Adrenal gland (tissue), 12 donors: Measurements from ENCODE around the gene PSMB4. TPM values are rescaled to one million over a fixed set of nuclear protein-coding genes. Genes with fewer than 3 reads are reported as not detected.

Source experiments
- DNase-seq, 7 donors: peaks; one replicate each; pipeline ENCODE4 v3.0.0-alpha.2; 2019 to 2020
- H3K27ac ChIP-seq, 5 donors: fragments of 200-600 bp; sonication (generic) in 4 of 5; 1 replicate in 3 of 5; 2 replicates in 2 of 5; pipeline versions ENCODE4 v1.5.1 to v1.8.0; 2016 to 2020; ENCODE audit warnings: mild to moderate bottlenecking in 1 of 5
- H3K27me3 ChIP-seq: fragments of 200-600 bp; 2 replicates; pipeline ENCODE4 v1.8.0; 2021
- H3K36me3 ChIP-seq, 2 donors: fragments of 200-600 bp; replicated peaks in 1 of 2; 1 replicate in 1 of 2; 2 replicates in 1 of 2; pipeline versions ENCODE4 v1.5.1 to v1.8.0; 2018 to 2022
- H3K4me1 ChIP-seq, 2 donors: fragments of 200-600 bp; replicated peaks in 1 of 2; 1 replicate in 1 of 2; 2 replicates in 1 of 2; pipeline versions ENCODE4 v1.5.1 to v1.8.0; 2018 to 2021
- H3K4me3 ChIP-seq, 4 donors: fragments of 200-600 bp; sonication (generic) in 3 of 4; one replicate each; pipeline ENCODE4 v1.5.1; 2016 to 2018
- H3K9me3 ChIP-seq, 3 donors: fragments of 200-600 bp; sonication (generic) in 1 of 3; replicated peaks in 1 of 3; 1 replicate in 2 of 3; 2 replicates in 1 of 3; pipeline versions ENCODE4 v1.5.1 to v1.8.0; 2016 to 2021
- CTCF ChIP-seq, 6 experiments: fragments of 450-650 bp in 4 of 6; fragments of 200-600 bp in 2 of 6; sonication (generic) in 1 of 6; IDR thresholded peaks; 1 replicate in 5 of 6; 2 replicates in 1 of 6; pipeline versions ENCODE4 v1.5.1 to v1.8.0; 2016 to 2021; ENCODE audit warnings: antibody characterized with exemption in 6 of 6, mild to moderate bottlenecking in 2 of 6, moderate library complexity in 1 of 6
- POLR2A ChIP-seq, 2 donors: fragments of 450-650 bp; IDR thresholded peaks; one replicate each; pipeline ENCODE4 v1.6.1; 2017; ENCODE audit warnings: antibody characterized with exemption in 2 of 2, mild to moderate bottlenecking in 2 of 2, moderate library complexity in 1 of 2
- WGBS, 4 donors: extraction: QIAGEN DNeasy Blood & Tissue Kit in 2 of 4; methylation state at CpG; one replicate each; pipeline versions ENCODE4 v1.1.5 to v1.1.7; 2013 to 2017; 5-methylcytosine and 5-hydroxymethylcytosine counted together
- intact Hi-C, 2 donors: fragments of 100-400 bp; cut with DNase I; formaldehyde crosslinking; loops; one replicate each; pipeline versions ENCODE4 v1.14.1 to v1.15.0; 2022 to 2023
- polyA plus RNA-seq, 3 donors: library from polyadenylated mRNA; stranded (reverse); fragments of 200-250 nt in 2 of 3; fragments of 350-450 nt in 1 of 3; fragmentation: Illumina TruSeq in 1 of 3; extraction: RNeasy Lipid Tissue Mini Kit (QIAGEN cat#74804) in 1 of 3; gene quantifications; one replicate each; pipeline ENCODE4 v1.2.3, GENCODE V29; 2013 to 2014
- total RNA-seq, 9 donors: library from RNA; depleted of rRNA in 4 of 9; stranded (reverse); fragments of >200 nt in 4 of 9; fragments of 120-200 nt in 1 of 9; fragmentation: NEBNext Ultra II Directional in 1 of 9; extraction: Animal tissue kit (Norgen Biotek cat#: 25700) in 1 of 9; gene quantifications; one replicate each; pipeline versions ENCODE4 v1.1.0 to v1.2.4, GENCODE V29; 2013 to 2023
- donor health status: healthy with polysubstance abuse.
- donor health status: Bipolar disorder and iron deficiency.
- donor health status: DM: yes; HTN: yes; CAD: no.
- donor health status: DM: no; HTN: no; CAD: no.
- donor health status: DM: no; HTN: no; CAD: no.
- donor health status: DM: yes; HTN: yes; CAD: no.

Gene PSMB4
- total and polyA plus RNA-seq, 12 donors: 204 to 634 (median 347) TPM

DNA sequence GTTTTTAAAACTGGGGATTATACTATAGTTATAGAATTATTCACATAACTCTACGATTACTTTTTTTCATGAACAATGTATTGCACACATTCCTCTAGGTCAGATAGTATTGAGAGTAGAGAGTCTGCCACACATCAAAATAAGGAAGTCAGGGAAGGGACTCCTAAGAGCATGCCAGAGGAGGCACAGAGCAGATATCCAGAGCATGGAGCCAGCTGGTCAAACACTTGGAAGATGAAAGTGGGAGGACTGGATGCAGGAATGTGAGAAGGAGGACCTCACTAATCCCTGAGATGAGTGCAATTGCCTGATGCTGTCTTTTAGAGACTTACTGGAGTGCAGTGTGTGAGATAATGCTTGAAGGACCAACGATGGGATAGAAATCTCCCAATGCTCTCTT is 42.7 kb upstream of the PSMB4 start:
- H3K9me3 ChIP-seq: no peaks in the 10 kb centered on the region
- no peak for TF ChIP-seq POLR2A (IDR thresholded peaks at IDR 0.05)
- TF ChIP-seq CTCF (IDR thresholded peaks at IDR 0.05): no peak
- DNase-seq: no peak
- 53 to 79% (median 61%) methylated on average over 2 of the region's 2 CpGs for WGBS, 4 donors
- H3K4me3 ChIP-seq: no peak overlapping the region
- H3K36me3 ChIP-seq: no peaks in the 10 kb centered on the region
- H3K27me3 ChIP-seq: no peaks in the 10 kb centered on the region
- intact Hi-C loops: no loop called here
- no peak overlapping the region for H3K27ac ChIP-seq
- H3K4me1 ChIP-seq: no peaks in the 10 kb centered on the region

DNA sequence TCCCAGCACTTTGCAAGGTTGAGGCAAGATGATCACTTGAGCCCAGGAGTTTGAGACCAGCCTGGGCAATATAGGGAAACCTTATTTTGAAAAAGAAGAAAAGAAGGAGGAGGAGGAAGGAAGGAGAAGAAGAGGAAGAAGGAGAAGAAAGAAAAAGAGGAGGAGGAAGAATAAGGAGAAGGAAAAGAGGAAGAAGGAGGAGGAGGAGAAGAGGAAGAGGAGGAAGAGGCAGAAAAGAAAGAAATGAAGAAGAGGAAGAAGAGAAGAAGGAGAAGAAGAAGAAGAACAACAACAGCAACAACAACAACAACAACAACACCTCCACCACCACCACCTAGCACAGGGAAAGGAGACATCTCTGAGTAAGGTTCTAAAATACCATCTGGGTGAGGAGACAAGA is 37.5 kb upstream of the PSMB4 start:
- no peaks in the 10 kb centered on the region for H3K4me1 ChIP-seq
- H3K27me3 ChIP-seq: no peaks in the 10 kb centered on the region
- TF ChIP-seq POLR2A (IDR thresholded peaks at IDR 0.05): no peak
- TF ChIP-seq CTCF (IDR thresholded peaks at IDR 0.05): no peak
- no peak overlapping the region for H3K4me3 ChIP-seq
- no peak overlapping the region for H3K27ac ChIP-seq
- no peaks in the 10 kb centered on the region for H3K9me3 ChIP-seq
- H3K36me3 ChIP-seq: no peaks in the 10 kb centered on the region
- intact Hi-C loops: no loop called here
- no peak for DNase-seq

DNA sequence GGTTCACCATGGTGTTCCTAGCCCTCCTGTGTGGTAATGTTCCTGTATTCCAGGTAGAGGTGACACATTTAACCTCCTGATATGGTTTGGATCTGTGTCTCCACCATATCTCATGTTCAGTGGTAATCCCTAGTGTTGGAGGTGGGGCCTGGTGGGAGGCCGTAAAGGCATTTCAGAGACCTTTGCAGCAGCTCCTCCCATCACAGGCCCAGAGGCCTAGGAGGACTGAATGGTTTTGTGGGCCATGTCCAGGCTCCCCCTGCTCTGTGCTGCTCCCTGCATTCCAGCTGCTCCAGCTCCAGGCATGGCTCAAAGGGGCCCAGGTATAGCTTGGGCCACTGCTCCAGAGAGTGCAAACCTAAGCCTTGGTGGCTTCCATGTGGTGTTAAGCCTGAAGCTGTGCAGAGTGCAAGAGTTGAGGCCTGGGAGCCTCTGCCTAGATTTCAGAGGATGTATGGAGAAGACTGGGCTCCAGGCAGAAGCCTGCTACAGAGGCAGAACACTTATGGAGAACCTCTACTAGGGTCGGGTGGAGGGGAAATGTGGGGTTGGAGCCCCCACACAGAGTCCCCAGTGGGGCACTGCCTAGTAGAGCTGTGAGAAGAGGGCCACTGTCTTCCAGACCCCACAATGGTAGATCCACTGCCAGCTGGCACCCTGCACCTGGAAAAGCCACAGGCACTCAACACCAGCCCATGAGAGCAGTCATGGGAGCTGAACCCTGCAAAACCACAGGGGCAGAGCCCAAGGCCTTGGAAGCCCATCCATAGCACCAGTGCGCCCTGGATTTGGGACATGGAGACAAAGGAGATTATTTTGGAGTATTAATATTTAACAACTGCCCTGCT is 36.8 kb upstream of the PSMB4 start:
- no peak overlapping the region for H3K27ac ChIP-seq
- H3K9me3 ChIP-seq: no peaks in the 10 kb centered on the region
- TF ChIP-seq CTCF (IDR thresholded peaks at IDR 0.05): no peak
- TF ChIP-seq POLR2A (IDR thresholded peaks at IDR 0.05): no peak
- H3K4me1 ChIP-seq: peaks cover under 1% of the 10 kb centered on the region in 2 donors
- no peaks in the 10 kb centered on the region for H3K36me3 ChIP-seq
- WGBS, 4 donors: 75 to 100% (median 93%) methylated on average over 1 to 3 of the region's 3 CpGs
- intact Hi-C loops: no loop called here
- no peak for DNase-seq
- H3K27me3 ChIP-seq: no peaks in the 10 kb centered on the region
- H3K4me3 ChIP-seq: no peak overlapping the region

- H3K4me3 ChIP-seq: no peak overlapping the region
- H3K9me3 ChIP-seq: no peaks in the 10 kb centered on the region
- peaks cover 10 to 11% of the 10 kb centered on the region in 2 donors for H3K4me1 ChIP-seq
- TF ChIP-seq CTCF (IDR thresholded peaks at IDR 0.05): no peak
- no peak for TF ChIP-seq POLR2A (IDR thresholded peaks at IDR 0.05)
- no peaks in the 10 kb centered on the region for H3K36me3 ChIP-seq
- DNase-seq: no peak
- intact Hi-C loops: no loop called here
- 86 to 96% (median 92%) methylated on average over 2 to 4 of the region's 4 CpGs for WGBS, 4 donors
- H3K27me3 ChIP-seq: no peaks in the 10 kb centered on the region
- H3K27ac ChIP-seq: no peak overlapping the region
These were observed 34.4 kb upstream of the PSMB4 start for GRCh38 chr1:151364996-151365395.
